Mucosa of rectum (tissue), 2 donors: ENCODE data around the gene HSD17B7.
A peak's percentile ranks its signal among the peaks of the same experiment; 100 is the strongest.
"Not testable (repeated sequence)": the region's sequence is repeated elsewhere in the genome, so short reads cannot be mapped to it uniquely, and the experiment has no call there.

Experiments used
- H3K27ac ChIP-seq, 2 donors: one replicate each; pipeline ENCODE4 v1.7.0; 2013; ENCODE audit warnings: inconsistent platforms in 2 of 2, low read depth in 2 of 2, low read length in 2 of 2
- H3K27me3 ChIP-seq, 2 donors: one replicate each; pipeline ENCODE4 v1.7.0; 2013; ENCODE audit warnings: low read length in 2 of 2; ENCODE audit not compliant: control insufficient read depth in 2 of 2, insufficient read depth in 2 of 2
- H3K36me3 ChIP-seq, 2 donors: one replicate each; pipeline ENCODE4 v1.7.0; 2013; ENCODE audit warnings: low read length in 2 of 2; ENCODE audit not compliant: control insufficient read depth in 2 of 2, insufficient read depth in 2 of 2
- H3K4me1 ChIP-seq, 2 donors: one replicate each; pipeline ENCODE4 v1.7.0; 2013; ENCODE audit warnings: low read length in 2 of 2, mild to moderate bottlenecking in 1 of 2; ENCODE audit not compliant: control insufficient read depth in 2 of 2, insufficient read depth in 2 of 2
- H3K4me3 ChIP-seq, 2 donors: one replicate each; pipeline ENCODE4 v1.7.0; 2013; ENCODE audit warnings: low read length in 2 of 2
- H3K9ac ChIP-seq, 2 donors: one replicate each; pipeline ENCODE4 v1.7.0; 2013; ENCODE audit warnings: low read length in 2 of 2, low read depth in 1 of 2, mild to moderate bottlenecking in 1 of 2
- H3K9me3 ChIP-seq, 2 donors: one replicate each; pipeline ENCODE4 v1.7.0; 2013; ENCODE audit warnings: low read length in 2 of 2; ENCODE audit not compliant: control insufficient read depth in 2 of 2
- donor health status: healthy.
- donor health status: Normal muscosa, but diverticular disease.

Gene HSD17B7

GRCh38 chr1:162772571-162773154, 17.8 kb upstream of the HSD17B7 start:
- no peak overlapping the region for H3K4me3 ChIP-seq
- no peak overlapping the region for H3K27ac ChIP-seq
- no peaks in the 10 kb centered on the region for H3K9me3 ChIP-seq
- H3K27me3 ChIP-seq: no peaks in the 10 kb centered on the region
- no peaks in the 10 kb centered on the region for H3K4me1 ChIP-seq
- H3K9ac ChIP-seq: no peak overlapping the region
- H3K36me3 ChIP-seq: peaks cover 3 to 4% of the 10 kb centered on the region in 2 donors

- Histone ChIP-seq H3K27me3 (no peaks in the 10 kb centered on the region), H3K9ac (no peak overlapping the region), H3K27ac (no peak overlapping the region), H3K4me1 (no peaks in the 10 kb centered on the region), H3K4me3 (no peak overlapping the region), H3K9me3 (no peaks in the 10 kb centered on the region), H3K36me3 (peaks cover 3 to 4% of the 10 kb centered on the region in 2 donors)
Measured at GRCh38 chr1:162774007-162774406, 16.5 kb upstream of the HSD17B7 start.

DNA sequence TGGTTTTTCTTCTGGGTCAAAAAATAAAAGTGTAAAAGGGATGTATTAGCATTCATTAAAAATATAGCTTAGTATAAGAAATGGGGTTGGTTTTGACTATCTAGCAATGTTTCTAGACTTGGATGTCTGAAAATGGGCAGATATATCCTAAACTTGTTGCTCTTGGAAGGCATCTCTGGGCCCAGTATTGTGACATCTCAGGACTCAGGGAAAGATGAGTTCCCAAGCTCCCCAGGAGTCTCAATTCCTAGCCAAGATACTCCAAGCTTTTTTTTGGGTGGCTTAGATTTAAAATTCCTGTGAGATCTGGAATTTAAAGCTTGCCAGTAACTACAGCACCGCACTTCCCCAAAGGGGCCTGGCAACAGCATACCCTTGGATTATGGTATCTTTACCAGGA, 11.5 kb upstream of the HSD17B7 start:
- Histone ChIP-seq H3K9me3 (no peaks in the 10 kb centered on the region), H3K27me3 (no peaks in the 10 kb centered on the region), H3K9ac (no peak overlapping the region), H3K27ac (no peak overlapping the region), H3K4me1 (no peaks in the 10 kb centered on the region), H3K36me3 (peaks cover 0 to 3% of the 10 kb centered on the region in 2 donors), H3K4me3 (no peak overlapping the region)

DNA sequence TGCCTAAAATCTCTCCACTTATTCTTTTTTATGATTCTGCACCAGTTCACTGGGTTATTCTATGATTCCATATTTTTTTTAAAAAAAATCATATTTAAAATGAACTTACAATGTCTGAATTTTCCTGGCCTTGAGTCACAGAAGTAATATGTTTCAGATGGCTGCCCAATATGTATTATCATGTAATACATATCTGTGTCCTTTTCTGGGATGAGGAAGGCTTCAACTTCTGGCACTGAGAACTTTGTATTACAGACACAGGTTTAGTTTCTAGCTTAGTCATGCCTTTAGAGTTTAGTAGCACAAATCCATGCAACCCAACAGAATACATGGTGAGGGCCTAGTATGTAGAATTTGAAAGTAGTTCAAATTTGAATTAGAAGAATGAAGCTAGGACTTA, 7.8 kb upstream of the HSD17B7 start:
- H3K9me3 ChIP-seq: no peaks in the 10 kb centered on the region
- no peak overlapping the region for H3K4me3 ChIP-seq
- no peak overlapping the region for H3K27ac ChIP-seq
- H3K4me1 ChIP-seq: no peaks in the 10 kb centered on the region
- H3K27me3 ChIP-seq: no peaks in the 10 kb centered on the region
- H3K36me3 ChIP-seq: no peaks in the 10 kb centered on the region
- no peak overlapping the region for H3K9ac ChIP-seq

DNA sequence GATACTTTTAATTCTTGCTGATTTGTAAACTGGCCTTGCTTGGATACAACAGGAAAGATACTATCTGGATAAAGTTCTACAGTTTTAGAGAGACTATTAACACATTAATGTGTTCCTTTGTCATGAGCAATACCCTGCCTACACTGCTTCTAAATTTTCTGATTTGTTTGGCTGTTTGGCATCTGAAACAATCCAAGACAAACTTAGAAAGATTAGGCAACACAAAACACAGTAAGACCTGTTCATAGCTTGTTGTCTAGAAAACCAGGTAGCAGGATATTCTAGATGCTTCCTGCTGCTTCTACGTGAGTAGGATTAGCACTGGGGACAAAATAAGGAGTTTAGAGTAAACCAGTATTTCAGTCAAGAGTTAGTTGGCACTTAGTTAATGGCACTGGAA, 5.6 kb upstream of the HSD17B7 start:
- not testable (repeated sequence) for H3K9me3 ChIP-seq, H3K4me1 ChIP-seq, H3K36me3 ChIP-seq, H3K4me3 ChIP-seq, H3K27ac ChIP-seq, H3K9ac ChIP-seq, H3K27me3 ChIP-seq

- not testable (repeated sequence) for H3K36me3 ChIP-seq, H3K4me3 ChIP-seq, H3K27ac ChIP-seq, H3K9me3 ChIP-seq, H3K27me3 ChIP-seq, H3K4me1 ChIP-seq, H3K9ac ChIP-seq
Measured at GRCh38 chr1:162788783-162789182, 1.7 kb upstream of the HSD17B7 start.

DNA sequence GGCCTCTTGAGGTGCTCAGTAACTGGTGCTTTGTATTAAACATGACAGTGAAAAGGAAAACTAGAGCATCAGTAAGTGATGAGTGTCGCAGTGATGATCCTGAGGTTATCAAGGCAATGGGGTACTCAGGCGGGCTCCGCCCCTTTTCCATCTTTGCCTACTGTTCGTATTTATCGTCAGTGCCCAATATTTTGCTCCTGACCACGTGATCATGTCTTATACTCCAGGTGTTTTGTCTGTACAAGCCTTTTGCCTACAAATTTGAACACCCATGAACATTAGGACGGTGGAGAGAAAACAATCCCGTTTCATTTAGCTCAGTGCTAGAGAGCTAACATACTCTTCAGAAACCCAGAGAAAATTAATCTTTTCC, 469 bp downstream of the HSD17B7 start:
- not testable (repeated sequence) for H3K4me1 ChIP-seq, H3K27me3 ChIP-seq, H3K9me3 ChIP-seq, H3K36me3 ChIP-seq
- Histone ChIP-seq H3K27ac (peak overlapping the region; percentile 65 to 78), H3K4me3 (peak overlapping the region; percentile 66 to 73), H3K9ac (peak overlapping the region; percentile 54 to 56)

DNA sequence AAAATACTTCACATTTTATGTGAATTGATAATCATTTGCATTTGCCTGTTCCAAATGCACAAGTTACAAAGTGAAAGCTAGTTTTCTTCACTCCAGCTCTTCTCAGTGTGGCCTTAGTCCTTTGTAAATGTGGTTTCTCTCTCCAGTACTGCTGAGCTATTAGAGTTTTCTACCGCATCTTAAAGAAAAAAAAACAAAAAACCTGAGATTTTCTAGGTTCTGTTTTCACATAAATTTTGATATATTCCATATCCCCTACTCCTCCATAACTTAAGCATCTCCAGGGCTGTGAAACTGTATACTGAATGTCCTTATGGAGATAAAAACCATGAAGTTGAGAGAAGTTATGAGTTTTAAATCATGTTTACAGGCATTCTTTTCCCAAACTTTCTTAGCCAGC, 3.8 kb downstream of the HSD17B7 start:
- not testable (repeated sequence) for H3K9me3 ChIP-seq, H3K4me1 ChIP-seq, H3K4me3 ChIP-seq, H3K27me3 ChIP-seq, H3K36me3 ChIP-seq, H3K9ac ChIP-seq, H3K27ac ChIP-seq

DNA sequence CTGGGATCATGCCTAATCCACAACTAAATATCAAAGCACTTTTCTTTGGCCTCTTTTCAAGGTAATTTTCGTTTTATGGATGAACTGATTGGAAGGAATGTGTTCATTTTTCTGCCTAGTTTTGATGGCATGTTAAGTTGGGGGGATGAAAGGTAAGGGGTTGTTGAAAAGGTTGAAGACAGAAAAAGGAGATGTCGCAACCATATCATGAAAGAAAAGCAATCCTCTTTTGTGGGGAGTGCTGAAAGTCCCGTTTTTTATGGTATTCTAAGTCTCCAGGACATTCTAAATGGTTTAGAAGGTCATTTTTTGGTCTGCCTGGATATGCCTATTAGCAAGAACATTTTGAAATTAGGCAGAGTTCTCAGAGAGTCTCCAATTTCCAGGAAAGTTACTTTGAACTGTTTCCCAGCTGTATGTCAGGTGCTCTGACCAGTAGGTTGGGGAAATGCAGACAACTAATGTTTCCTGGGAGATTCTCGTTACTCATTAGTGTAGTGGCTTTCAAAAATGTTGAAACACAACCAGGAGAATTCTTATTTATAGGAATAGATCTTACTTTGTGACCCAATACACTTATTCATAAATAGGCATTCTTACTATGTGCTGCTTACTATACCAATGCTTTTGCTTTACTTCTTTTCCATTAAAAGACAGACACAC, 6.2 kb downstream of the HSD17B7 start:
- H3K9ac ChIP-seq, H3K27ac ChIP-seq, H3K4me1 ChIP-seq, H3K9me3 ChIP-seq, H3K4me3 ChIP-seq, H3K27me3 ChIP-seq: not testable (repeated sequence)
- H3K36me3 ChIP-seq: peaks cover 5 to 18% of the 10 kb centered on the region in 2 donors

GRCh38 chr1:162799995-162800830, 9.7 kb downstream of the HSD17B7 start:
- H3K9me3 ChIP-seq, H3K27ac ChIP-seq, H3K27me3 ChIP-seq, H3K9ac ChIP-seq, H3K4me1 ChIP-seq, H3K4me3 ChIP-seq: not testable (repeated sequence)
- H3K36me3 ChIP-seq: peaks cover 5 to 18% of the 10 kb centered on the region in 2 donors
